T-cell (primary cell): ENCODE measurements around the gene PLCG1. TPM values are rescaled to one million over a fixed set of nuclear protein-coding genes. Genes with fewer than 3 reads are reported as not detected.
A peak's percentile ranks its signal among the peaks of the same experiment; 100 is the strongest.

Experiments used
- ATAC-seq, 4 experiments: fragments of 200-7000 bp in 3 of 4; fragments of 150-1000 bp in 1 of 4; cut with Tn5 transposase; replicated peaks in 1 of 4; 1 replicate in 3 of 4; 2 replicates in 1 of 4; pipeline ENCODE4 v1.10.0; 2021; ENCODE audit warnings: moderate library complexity in 3 of 4, mild to moderate bottlenecking in 2 of 4, moderate number of reproducible peaks in 1 of 4
- CTCF ChIA-PET, 2 donors: fragments of 300-600 bp; sonication (Branson Sonifier 250); formaldehyde crosslinking; loops; one replicate each; lab custom pipeline; 2022; ENCODE audit warnings: antibody characterized with exemption in 2 of 2; lab: Charles Lee
- POLR2A ChIA-PET, 2 donors: fragments of 300-600 bp; sonication (Branson Sonifier 250); formaldehyde crosslinking; loops; one replicate each; lab custom pipeline; 2022; ENCODE audit warnings: antibody characterized with exemption in 2 of 2; lab: Charles Lee
- DNase-seq, 35 experiments: peaks; one replicate each; pipeline versions ENCODE4 v3.0.0 to v3.0.0-alpha.2; 2013 to 2023
- H3K27ac ChIP-seq: one replicate; pipeline ENCODE4 v1.5.1; 2013; ENCODE audit warnings: low read length
- H3K27me3 ChIP-seq, 2 experiments: replicated peaks in 1 of 2; 1 replicate in 1 of 2; 2 replicates in 1 of 2; pipeline versions ENCODE4 v1.6.1 to v1.7.0; 2013; ENCODE audit warnings: low read length in 1 of 2, mixed read lengths in 1 of 2; ENCODE audit not compliant: control insufficient read depth in 2 of 2, insufficient read depth in 2 of 2; ENCODE audit errors: extremely low read depth in 1 of 2
- H3K36me3 ChIP-seq, 2 donors: 1 replicate in 1 of 2; 2 replicates in 1 of 2; pipeline versions ENCODE4 v1.6.1 to v1.7.0; 2013; ENCODE audit warnings: low read length in 1 of 2; ENCODE audit not compliant: control insufficient read depth in 2 of 2, insufficient read depth in 1 of 2; ENCODE audit errors: extremely low read depth in 1 of 2
- H3K4me1 ChIP-seq, 2 experiments: 1 replicate in 1 of 2; 2 replicates in 1 of 2; pipeline versions ENCODE4 v1.6.1 to v1.7.0; 2013; ENCODE audit warnings: low read length in 2 of 2, mixed read lengths in 1 of 2; ENCODE audit not compliant: insufficient read depth in 2 of 2, control insufficient read depth in 1 of 2; ENCODE audit errors: extremely low read depth in 1 of 2
- H3K4me3 ChIP-seq, 2 donors: 1 replicate in 1 of 2; 2 replicates in 1 of 2; pipeline versions ENCODE4 v1.5.1 to v1.7.0; 2013; ENCODE audit warnings: mild to moderate bottlenecking in 2 of 2, low read length in 1 of 2, moderate library complexity in 1 of 2; ENCODE audit not compliant: control insufficient read depth in 1 of 2; ENCODE audit errors: extremely low read depth in 1 of 2
- H3K9me3 ChIP-seq: 2 replicates; pipeline ENCODE4 v1.7.0; 2013
- H3K27ac Mint-ChIP-seq, 2 donors: one replicate each; pipeline ENCODE4 v1.8.0; 2020 to 2021; ENCODE audit warnings: mild to moderate bottlenecking in 2 of 2, mixed read lengths in 2 of 2
- H3K27me3 Mint-ChIP-seq, 2 donors: one replicate each; pipeline ENCODE4 v1.8.0; 2021 to 2022; ENCODE audit warnings: mixed read lengths in 2 of 2
- H3K36me3 Mint-ChIP-seq: one replicate; pipeline ENCODE4 v1.8.0; 2021; ENCODE audit warnings: mixed read lengths
- H3K4me1 Mint-ChIP-seq, 3 donors: one replicate each; pipeline ENCODE4 v1.8.0; 2020 to 2022; ENCODE audit warnings: mixed read lengths in 3 of 3, mild to moderate bottlenecking in 1 of 3
- H3K4me3 Mint-ChIP-seq, 3 donors: one replicate each; pipeline ENCODE4 v1.8.0; 2020 to 2022; ENCODE audit warnings: mild to moderate bottlenecking in 3 of 3, mixed read lengths in 3 of 3, moderate library complexity in 3 of 3
- H3K9me3 Mint-ChIP-seq, 3 donors: one replicate each; pipeline ENCODE4 v1.8.0; 2020 to 2022; ENCODE audit warnings: mixed read lengths in 3 of 3
- WGBS: methylation state at CpG from one replicate; pipeline ENCODE4 v1.1.5; 2013; ENCODE audit warnings: missing lambda C conversion rate; ENCODE audit not compliant: insufficient coverage; 5-methylcytosine and 5-hydroxymethylcytosine counted together
- total RNA-seq, 35 experiments: library from RNA in 6 of 35; stranded (reverse) in 6 of 35; fragments of 120-200 nt in 1 of 35; gene quantifications; one replicate each; pipeline versions ENCODE4 v1.2.1 to v1.2.4 and lab custom pipeline; 2013 to 2026

PLCG1 gene
- total RNA-seq, 5 donors from 2014 or later (not counting 1 experiment from before 2014, with no cell fraction given): 390 to 589 (median 444) TPM

DNA sequence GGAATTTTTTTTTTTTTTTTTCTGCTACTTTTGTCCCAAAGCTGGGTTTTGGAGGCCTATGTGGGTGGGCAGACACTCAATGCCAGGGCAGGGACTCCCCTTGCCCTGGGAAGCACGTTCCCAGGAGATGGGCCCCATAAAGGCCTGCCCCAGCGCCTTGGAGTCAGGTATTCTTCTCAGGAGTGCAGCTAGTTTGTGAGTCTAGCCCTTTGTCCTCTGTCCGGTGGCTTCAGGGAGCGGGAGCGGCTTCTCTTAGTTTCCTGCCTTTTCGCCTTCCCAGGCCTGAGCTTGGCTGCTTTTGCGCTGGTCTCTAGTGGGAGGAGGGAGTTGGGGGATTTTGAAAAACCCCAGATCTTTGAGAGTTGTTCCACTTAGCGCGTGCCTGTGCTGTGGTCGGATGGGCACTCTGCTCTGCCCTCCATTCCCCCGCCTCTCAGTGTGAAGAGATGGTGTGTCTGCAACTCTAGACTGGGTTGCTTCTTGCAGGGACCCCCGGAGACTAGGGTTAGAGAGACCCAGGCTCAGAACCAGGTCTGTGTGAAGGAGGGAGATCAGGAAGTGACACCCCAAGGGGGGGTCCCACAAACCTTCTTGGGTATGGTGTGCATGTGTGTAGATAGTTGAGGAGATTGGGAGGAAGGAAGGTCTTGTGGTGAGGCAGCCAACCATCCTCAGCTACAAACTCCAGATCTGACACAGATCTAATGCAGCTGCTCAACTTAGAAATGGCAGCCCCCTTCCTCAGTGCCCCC lies 1.3 kb downstream of the PLCG1 start:
- WGBS: 0% methylated on average over 5 of the region's 12 CpGs
- peaks cover 76 to 78% (median 77%) of the 10 kb centered on the region in 3 donors for H3K4me1 Mint-ChIP-seq

DNA sequence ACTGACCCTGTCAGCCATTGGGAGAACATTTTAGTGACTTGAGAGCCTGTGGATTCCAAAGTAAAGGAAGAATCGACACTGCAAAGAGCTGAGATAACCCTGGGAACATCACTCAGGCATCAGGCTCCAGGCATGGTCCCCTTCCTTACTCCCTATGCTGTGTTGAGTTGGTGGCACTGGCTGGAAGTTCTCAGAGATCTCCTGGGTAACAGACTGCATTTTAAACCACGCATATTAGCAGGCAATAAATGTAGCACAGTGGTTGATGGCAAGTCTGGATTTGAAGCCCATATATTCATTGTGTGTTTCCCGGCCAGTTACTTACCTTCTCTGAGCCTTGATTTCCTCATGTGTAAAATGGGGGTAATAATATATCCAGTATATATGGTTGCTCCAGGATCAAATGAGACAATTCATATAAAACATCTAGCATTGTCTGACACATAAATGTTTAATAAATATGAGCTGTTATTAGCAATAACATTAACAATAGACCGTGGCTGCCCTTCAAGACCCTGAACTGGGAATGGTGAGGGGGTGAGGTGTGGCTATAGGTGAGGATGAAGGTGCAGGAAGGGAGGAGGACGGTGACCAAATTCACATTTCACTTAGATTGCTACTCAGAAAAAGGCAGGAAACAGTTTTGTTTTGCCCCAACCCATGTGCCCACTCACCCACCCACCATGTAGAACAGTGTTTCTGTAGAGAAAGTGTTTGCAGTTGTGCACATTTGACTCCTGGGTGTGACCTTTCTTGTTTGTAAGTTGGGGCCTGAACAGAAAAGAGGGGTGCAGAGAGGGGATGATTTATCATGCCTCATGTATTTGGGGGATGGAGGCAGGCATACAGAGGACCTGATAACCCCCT lies 2.1 kb downstream of the PLCG1 start:
- peaks cover 0 to 4% of the 10 kb centered on the region in 2 donors for H3K36me3 ChIP-seq
- ChIA-PET CTCF (interaction anchor here (1.0 to 2.0 kb wide), 3 partner anchors 18 to 19 kb away, joined by 3 to 10 read pairs (median 3); no protein-coding TSS in a partner anchor), POLR2A (interaction anchor here in 1 of 2 donors (0.6 kb wide), 1 partner anchor 28 kb away, joined by 8 read pairs; no protein-coding TSS in a partner anchor)
- Mint-ChIP-seq H3K27ac (peak overlapping the region; percentile 95 to 97), H3K4me3 (peak overlapping the region; percentile 86 to 90 (median 89)), H3K27me3 (no peaks in the 10 kb centered on the region), H3K36me3 (peaks cover under 1% of the 10 kb centered on the region), H3K9me3 (no peaks in the 10 kb centered on the region), H3K4me1 (peaks cover 78 to 81% (median 79%) of the 10 kb centered on the region in 3 donors)
- no peaks in the 10 kb centered on the region for H3K9me3 ChIP-seq
- H3K27me3 ChIP-seq: no peaks in the 10 kb centered on the region
- WGBS: 0% methylated on average over 1 of the region's 5 CpGs
- H3K4me1 ChIP-seq: peaks cover 60 to 79% of the 10 kb centered on the region in 2 experiments
- H3K4me3 ChIP-seq: peak overlapping the region; percentile 76 to 97
- ATAC-seq: no peak
- DNase-seq: peak in 1 of 35 experiments; percentile 26
- H3K27ac ChIP-seq: peak overlapping the region; percentile 76

More for the DNA sequence above, 1.3 kb downstream of the PLCG1 start:
- H3K27me3 Mint-ChIP-seq: no peaks in the 10 kb centered on the region
- ATAC-seq (peak in 3 of 4 experiments; percentile 8 to 25 (median 9)), DNase-seq (peak in 25 of 35 experiments; percentile 18 to 72 (median 40))
- H3K36me3 ChIP-seq: no peaks in the 10 kb centered on the region
- H3K9me3 Mint-ChIP-seq: no peaks in the 10 kb centered on the region
- no peaks in the 10 kb centered on the region for H3K9me3 ChIP-seq
- ChIA-PET CTCF (interaction anchor here (1.0 to 2.0 kb wide), 3 partner anchors 18 to 20 kb away, joined by 3 to 10 read pairs (median 3); no protein-coding TSS in a partner anchor), POLR2A (interaction anchor here in 1 of 2 donors (0.6 kb wide), 1 partner anchor 28 kb away, joined by 8 read pairs; no protein-coding TSS in a partner anchor)
- peak overlapping the region; percentile 76 to 97 for H3K4me3 ChIP-seq
- H3K36me3 Mint-ChIP-seq: no peaks in the 10 kb centered on the region
- H3K27ac Mint-ChIP-seq: peak overlapping the region; percentile 95 to 97
- peak overlapping the region; percentile 86 to 90 (median 89) for H3K4me3 Mint-ChIP-seq
- H3K27ac ChIP-seq: peak overlapping the region; percentile 76
- H3K4me1 ChIP-seq: peaks cover 61 to 79% of the 10 kb centered on the region in 2 experiments
- H3K27me3 ChIP-seq: no peaks in the 10 kb centered on the region

DNA sequence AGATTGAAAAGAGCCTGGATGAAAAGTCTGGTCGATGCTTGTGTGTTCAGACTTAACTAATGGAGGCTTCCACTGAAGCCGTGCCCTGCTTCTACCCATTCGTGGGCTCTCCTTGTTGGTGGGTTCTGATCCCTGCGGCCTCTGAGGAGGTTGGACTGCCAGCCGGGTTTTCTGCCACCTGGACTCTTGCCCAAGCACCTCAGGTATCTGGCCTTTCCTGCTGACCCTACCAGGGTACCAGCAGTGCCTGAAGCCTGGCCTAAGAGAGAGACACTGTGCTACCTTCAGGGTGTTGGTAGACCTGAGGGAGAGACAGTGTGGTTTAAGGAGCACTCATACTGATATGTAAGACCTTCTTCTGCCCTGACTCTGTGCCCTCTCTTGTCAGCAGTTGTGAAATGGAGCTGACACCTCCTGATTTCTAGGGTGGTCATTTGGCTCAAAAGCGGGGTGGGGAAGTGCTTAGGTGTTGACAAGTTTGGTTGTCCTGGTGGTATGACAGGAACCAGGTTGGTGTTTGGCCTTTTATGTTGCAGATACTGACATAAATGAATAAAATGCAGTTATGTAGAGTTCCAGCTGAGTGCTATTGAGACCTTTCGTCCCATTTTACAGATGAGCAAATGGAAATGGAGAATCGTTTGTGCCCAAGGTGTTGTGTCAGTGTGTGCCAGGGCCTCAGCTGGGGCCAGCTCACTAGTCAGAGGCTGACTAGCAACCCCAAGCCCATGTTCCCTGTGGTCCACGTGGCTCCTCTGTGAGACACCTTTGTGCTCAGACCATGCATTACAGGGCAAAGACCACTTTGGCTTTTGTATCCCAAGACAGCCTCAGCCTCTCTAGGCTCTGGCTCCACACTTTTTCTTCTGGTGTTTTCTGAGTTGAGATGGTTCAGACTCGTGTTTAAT lies 3.1 kb downstream of the PLCG1 start:
- CTCF ChIA-PET: interaction anchor here in 1 of 2 donors (0.6 kb wide), 1 partner anchor 30 kb away, joined by 3 read pairs; no protein-coding TSS in a partner anchor
- Mint-ChIP-seq H3K9me3 (no peaks in the 10 kb centered on the region), H3K4me1 (peaks cover 78 to 81% (median 80%) of the 10 kb centered on the region in 3 donors), H3K27ac (peak overlapping the region; percentile 95 to 97), H3K4me3 (peak overlapping the region; percentile 86 to 90 (median 89)), H3K36me3 (peaks cover 4% of the 10 kb centered on the region), H3K27me3 (no peaks in the 10 kb centered on the region)
- WGBS: 26% methylated on average over 10 of the region's 10 CpGs
- Histone ChIP-seq H3K9me3 (no peaks in the 10 kb centered on the region), H3K36me3 (peaks cover 2 to 4% of the 10 kb centered on the region in 2 donors), H3K27me3 (no peaks in the 10 kb centered on the region), H3K4me1 (peaks cover 64 to 79% of the 10 kb centered on the region in 2 experiments), H3K4me3 (peak overlapping the region; percentile 76 to 97), H3K27ac (peak overlapping the region; percentile 76)
- POLR2A ChIA-PET: interaction anchor here in 1 of 2 donors (3.0 kb wide), 1 partner anchor 15 kb away, joined by 16 read pairs; no protein-coding TSS in a partner anchor
- DNase-seq: no peak
- ATAC-seq: no peak

DNA sequence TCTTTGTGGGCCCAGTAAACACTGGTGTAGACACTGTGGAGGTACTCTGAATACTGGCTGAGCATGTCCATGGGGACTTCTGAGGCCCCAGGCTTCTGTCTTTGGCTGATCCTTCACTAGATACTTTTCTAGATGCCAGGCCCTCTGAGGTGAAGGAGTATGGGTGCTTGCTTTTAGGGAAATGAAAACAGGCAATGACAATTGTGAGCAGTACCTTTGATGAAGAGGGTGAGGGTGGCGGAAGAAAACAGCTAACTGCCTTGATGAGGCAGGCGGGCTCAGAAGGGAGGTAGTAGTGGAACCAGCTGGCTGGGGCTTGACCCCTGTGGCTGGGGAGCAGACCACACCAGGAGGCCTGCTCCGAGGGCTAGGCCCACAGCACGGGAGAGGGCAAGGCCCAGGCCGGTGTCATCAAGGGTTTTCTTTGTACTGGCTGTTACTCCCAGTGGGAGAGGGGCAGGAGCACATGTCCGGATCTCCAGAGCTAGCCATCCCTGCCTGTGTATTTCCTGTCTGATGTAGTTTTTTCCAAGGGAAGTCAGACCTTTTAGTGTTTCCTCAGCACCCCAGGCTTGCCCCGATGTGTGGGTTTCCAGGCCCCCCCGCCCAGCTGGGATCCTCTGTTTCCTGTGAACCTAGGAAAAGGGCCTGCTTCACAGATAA lies 3.9 kb downstream of the PLCG1 start:
- Histone ChIP-seq H3K9me3 (no peaks in the 10 kb centered on the region), H3K27me3 (no peaks in the 10 kb centered on the region), H3K4me3 (peak overlapping the region; percentile 76 to 97), H3K27ac (peak overlapping the region; percentile 76), H3K36me3 (peaks cover 2 to 4% of the 10 kb centered on the region in 2 donors), H3K4me1 (peaks cover 67 to 79% of the 10 kb centered on the region in 2 experiments)
- H3K36me3 Mint-ChIP-seq: peaks cover 4% of the 10 kb centered on the region
- DNase-seq (peak in 2 of 35 experiments; percentile 34 to 38), ATAC-seq (no peak)
- CTCF ChIA-PET: interaction anchor here in 1 of 2 donors (0.6 to 1.6 kb wide), 3 partner anchors 12 to 29 kb away, joined by 3 to 6 read pairs (median 4); no protein-coding TSS in a partner anchor
- POLR2A ChIA-PET: interaction anchor here (0.7 to 3.0 kb wide), 3 partner anchors 12 to 16 kb away, joined by 4 to 16 read pairs (median 5); no protein-coding TSS in a partner anchor
- peak overlapping the region; percentile 95 to 97 for H3K27ac Mint-ChIP-seq
- H3K4me1 Mint-ChIP-seq: peaks cover 78 to 81% (median 80%) of the 10 kb centered on the region in 3 donors
- no peaks in the 10 kb centered on the region for H3K27me3 Mint-ChIP-seq
- H3K9me3 Mint-ChIP-seq: no peaks in the 10 kb centered on the region
- WGBS: 25% methylated on average over 4 of the region's 8 CpGs
- H3K4me3 Mint-ChIP-seq: peak overlapping the region; percentile 86 to 90 (median 89)

DNA sequence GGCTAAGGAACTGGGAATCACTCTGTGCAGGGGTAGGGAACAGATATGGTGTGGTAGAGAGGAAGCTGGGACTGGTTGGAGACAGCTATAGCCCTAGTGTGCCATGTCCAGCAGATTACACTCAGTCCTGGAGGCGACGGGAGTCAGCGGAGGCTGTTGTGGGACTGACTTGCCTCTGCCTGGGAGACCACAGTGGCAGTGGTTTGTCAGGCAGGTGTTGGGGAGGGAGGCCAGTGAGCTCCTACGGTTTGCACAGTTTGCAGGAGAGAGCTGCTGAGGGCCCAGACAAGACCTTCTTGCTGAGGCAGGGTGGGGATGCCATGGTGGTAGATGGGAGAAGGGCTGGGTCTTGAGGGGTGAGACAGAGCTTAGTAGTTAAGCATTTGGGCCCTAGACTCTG lies 4.9 kb downstream of the PLCG1 start:
- Histone ChIP-seq H3K36me3 (peaks cover 2 to 10% of the 10 kb centered on the region in 2 donors), H3K4me3 (peak overlapping the region; percentile 76 to 97), H3K27ac (peak overlapping the region; percentile 76), H3K4me1 (peaks cover 76 to 84% of the 10 kb centered on the region in 2 experiments), H3K27me3 (no peaks in the 10 kb centered on the region), H3K9me3 (no peaks in the 10 kb centered on the region)
- CTCF ChIA-PET: interaction anchor here in 1 of 2 donors (0.9 to 1.6 kb wide), 3 partner anchors 11 to 48 kb away, joined by 3 to 6 read pairs (median 4); no protein-coding TSS in a partner anchor
- Mint-ChIP-seq H3K4me3 (peak overlapping the region; percentile 86 to 90 (median 89)), H3K9me3 (no peaks in the 10 kb centered on the region), H3K27ac (peak overlapping the region; percentile 95 to 97), H3K36me3 (peaks cover 4% of the 10 kb centered on the region), H3K27me3 (no peaks in the 10 kb centered on the region), H3K4me1 (peaks cover 86 to 88% (median 87%) of the 10 kb centered on the region in 3 donors)
- DNase-seq (peak in 1 of 35 experiments; percentile 17), ATAC-seq (no peak)
- 15% methylated on average over 4 of the region's 4 CpGs for WGBS
- POLR2A ChIA-PET: interaction anchor here (0.6 to 3.0 kb wide), 3 partner anchors 13 to 51 kb away, joined by 4 to 16 read pairs (median 4); no protein-coding TSS in a partner anchor
